Prostate gland (tissue), 1 donor: ENCODE data around the gene ROBO1.

ENCODE experiments used
- POLR2A ChIP-seq: fragments of 450-650 bp; IDR thresholded peaks from one replicate; pipeline ENCODE4 v1.6.1; 2016; ENCODE audit warnings: antibody characterized with exemption, mild to moderate bottlenecking
- POLR2AphosphoS5 ChIP-seq: sonication (generic); formaldehyde crosslinking; IDR thresholded peaks from one replicate; pipeline ENCODE4 v1.6.1; 2017; ENCODE audit warnings: antibody characterized with exemption

DNA sequence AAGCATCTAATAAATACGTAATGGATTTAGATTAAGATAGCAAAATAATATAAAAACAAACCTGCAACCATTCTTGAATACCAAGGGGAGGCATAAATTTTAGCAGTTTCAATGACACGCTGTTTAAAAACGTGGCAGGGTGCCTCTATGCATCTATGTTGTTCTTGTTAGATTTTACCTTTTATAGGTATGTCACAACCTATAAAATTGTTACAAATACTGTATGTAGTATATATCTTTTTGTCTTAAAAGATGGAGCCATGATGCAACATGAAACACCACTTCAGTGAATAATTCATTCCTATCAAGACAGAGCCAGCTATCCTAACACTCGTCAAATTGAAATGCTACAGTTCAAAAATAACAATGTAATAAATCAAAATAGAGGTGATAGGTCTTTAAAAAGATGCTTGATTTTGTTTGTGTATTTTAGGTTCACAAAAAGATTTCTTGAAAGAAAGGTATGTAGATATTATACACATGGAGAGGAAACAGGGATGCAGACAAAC lies 1059.2 kb downstream of the ROBO1 start:
- no peak for TF ChIP-seq POLR2AphosphoS5
- no peak for TF ChIP-seq POLR2A
